GM12873 (cell line): ENCODE measurements around the gene FOXD2.
A peak's percentile ranks its signal among the peaks of the same experiment; 100 is the strongest.

ENCODE experiments used
- CTCF ChIP-seq: IDR thresholded peaks from 2 replicates; pipeline ENCODE4 v1.5.1; 2012; ENCODE audit warnings: low read depth, mild to moderate bottlenecking, moderate library complexity, low read length, control low read depth; ENCODE audit not compliant: insufficient read depth; ENCODE audit errors: missing control alignments

FOXD2 gene

GRCh38 chr1:47437447-47438164, at the start of gene FOXD2:
Gene FOXD2, plus strand, starts transcription at chr1:47438044. Its CDS starts 92 bp downstream, at chr1:47438136.
- TF ChIP-seq CTCF, result peak; percentile 76

GRCh38 chr1:47388891-47389238, 49.0 kb upstream of the FOXD2 start:
- TF ChIP-seq CTCF, result peak; percentile 96

GRCh38 chr1:47389731-47390130, 48.1 kb upstream of the FOXD2 start:
- TF ChIP-seq CTCF, result no peak

DNA sequence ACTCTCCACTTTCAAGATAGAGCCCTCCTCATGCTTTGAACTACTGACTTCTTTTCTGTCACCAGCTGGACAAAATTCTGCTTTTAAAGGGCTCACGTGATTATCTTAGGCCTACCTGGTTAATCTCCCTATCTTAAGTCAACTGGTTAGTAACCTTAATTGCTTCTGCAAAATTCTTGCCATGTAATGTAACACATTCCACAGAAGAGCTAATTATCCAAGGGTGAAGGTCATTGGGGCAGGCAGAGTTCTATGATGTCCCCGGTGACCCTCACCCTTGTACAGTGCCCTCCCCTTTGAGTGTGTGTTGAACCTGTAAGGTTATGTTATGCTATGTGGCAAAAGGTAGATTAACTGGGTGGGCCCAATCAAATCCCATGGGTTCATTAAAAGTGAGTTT, 47.0 kb upstream of the FOXD2 start:
- no peak for TF ChIP-seq CTCF

DNA sequence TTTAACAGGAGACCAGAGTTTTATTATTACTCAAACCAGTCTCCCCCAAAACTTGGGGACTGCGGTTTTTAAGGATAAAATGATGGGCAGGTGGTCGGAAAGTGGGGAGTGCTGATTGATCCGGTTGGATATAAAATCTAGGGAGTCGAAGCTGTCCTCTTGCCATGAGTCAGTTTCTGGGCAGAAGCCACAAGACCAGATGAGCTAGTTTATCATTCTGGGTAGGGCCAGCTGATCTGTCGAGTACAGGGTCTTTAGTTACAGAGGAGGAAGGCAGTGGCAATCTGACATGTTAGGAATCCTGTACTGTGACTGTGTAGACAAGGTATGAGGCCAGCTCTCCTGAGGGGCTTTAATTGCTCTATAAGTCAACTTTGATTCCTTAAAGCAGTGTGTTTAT, 44.7 kb upstream of the FOXD2 start:
- TF ChIP-seq CTCF, result no peak

DNA sequence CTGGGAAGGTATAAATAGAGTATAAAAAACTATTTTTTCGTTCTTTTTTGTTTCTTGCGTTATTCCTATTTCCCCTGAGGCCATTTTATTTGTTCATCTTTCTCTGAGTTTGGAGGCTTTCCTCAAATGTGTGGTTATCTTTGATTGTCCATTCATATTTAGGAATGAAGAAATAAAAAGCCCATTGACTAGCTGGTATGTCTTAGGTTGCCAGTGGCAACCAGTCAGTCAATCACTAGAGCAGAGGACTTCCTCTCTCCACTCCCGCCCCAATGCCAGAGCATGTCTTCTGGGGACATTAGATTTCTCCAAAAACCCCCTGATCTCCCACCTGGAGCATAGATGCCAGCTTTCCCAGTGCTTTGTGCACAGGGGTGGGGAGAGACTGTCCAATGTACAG, 42.4 kb upstream of the FOXD2 start:
- no peak for TF ChIP-seq CTCF

GRCh38 chr1:47396671-47397196, 41.1 kb upstream of the FOXD2 start:
- no peak for TF ChIP-seq CTCF
